ENCODE data around the gene TAPBP. TPM values are rescaled to one million over a fixed set of nuclear protein-coding genes. Genes with fewer than 3 reads are reported as not detected.
A peak's percentile ranks its signal among the peaks of the same experiment; 100 is the strongest.

TAPBP gene
- total and polyA plus RNA-seq, 9 of the 15 experiments (the other 6 are each of a cell fraction or from before 2014, with no cell fraction given), result 5.6 to 74.0 (median 22.3) TPM

- peak; percentile 81 for TF ChIP-seq NEUROD1 (IDR thresholded peaks at IDR 0.05; ENCODE audit: borderline replicate concordance, low read depth, low read length, partially characterized antibody)
- TF ChIP-seq EP400 (IDR thresholded peaks at IDR 0.05), result peak; percentile 64; the same call in 1 of the 2 replicates
- TF ChIP-seq STAT5A (IDR thresholded peaks at IDR 0.05; ENCODE audit: borderline replicate concordance, low read length), result no peak
- peak; percentile 69; the same call in 1 of the 2 replicates for TF ChIP-seq STAT6 (CRISPR knock-in tag; IDR thresholded peaks at IDR 0.05)
- peak; percentile 62 for TF ChIP-seq RBFOX2 (IDR thresholded peaks at IDR 0.05; ENCODE audit: low read depth, low read length)
- no peak for TF ChIP-seq TCF7 (IDR thresholded peaks at IDR 0.05; ENCODE audit: borderline replicate concordance)
- peak; percentile 89 for TF ChIP-seq EGR1 (conservative IDR thresholded peaks at IDR 0.05)
- TF ChIP-seq ATF7 (IDR thresholded peaks at IDR 0.05), result peak; percentile 83
- peak; percentile 42; the same call in 1 of the 2 replicates for TF ChIP-seq DNMT1 (IDR thresholded peaks at IDR 0.05)
- 0 out of 2 replicates have a peak, but pooled peaks have one; percentile 29 for TF ChIP-seq ZBTB17 (CRISPR knock-in tag; IDR thresholded peaks at IDR 0.05)
- TF ChIP-seq, protein P1, sequence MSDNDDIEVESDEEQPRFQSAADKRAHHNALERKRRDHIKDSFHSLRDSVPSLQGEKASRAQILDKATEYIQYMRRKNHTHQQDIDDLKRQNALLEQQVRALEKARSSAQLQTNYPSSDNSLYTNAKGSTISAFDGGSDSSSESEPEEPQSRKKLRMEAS (CRISPR knock-in tag; IDR thresholded peaks at IDR 0.05), result 0 out of 2 replicates have a peak, but pooled peaks have one; percentile 19
- TF ChIP-seq SMARCA4 (IDR thresholded peaks at IDR 0.05), result peak; percentile 76
- TF ChIP-seq ZBTB7A (IDR thresholded peaks at IDR 0.05; ENCODE audit: borderline replicate concordance, control insufficient read depth, low read depth, low read length), result peak; percentile 86; the same call in 1 of the 2 replicates
- 0 out of 2 replicates have a peak, but pooled peaks have one; percentile 77 for TF ChIP-seq ERF (CRISPR knock-in tag; IDR thresholded peaks at IDR 0.05)
- TF ChIP-seq ARID1B (IDR thresholded peaks at IDR 0.05), result peak; percentile 60
- TF ChIP-seq SMARCE1 (IDR thresholded peaks at IDR 0.05), result peak; percentile 83
- 0 out of 2 replicates have a peak, but pooled peaks have one; percentile 41 for TF ChIP-seq LARP7 (IDR thresholded peaks at IDR 0.05)
- TF ChIP-seq JUN (IDR thresholded peaks at IDR 0.05; ENCODE audit: borderline replicate concordance, low read depth, low read length), result no peak
- TF ChIP-seq JUN (CRISPR knock-in tag; IDR thresholded peaks at IDR 0.05; ENCODE audit: borderline replicate concordance), result 0 out of 2 replicates have a peak, but pooled peaks have one; percentile 9
- no peak for TF ChIP-seq MTA2 (IDR thresholded peaks at IDR 0.05; ENCODE audit: low read depth)
- peak; percentile 79; the same call in 1 of the 2 replicates for TF ChIP-seq SMARCA5 (IDR thresholded peaks at IDR 0.05)
- peak; percentile 37 to 55; a peak in 3 of 4 replicates for TF ChIP-seq FOXK2 (conservative IDR thresholded peaks at IDR 0.05 in 1 of 2, IDR thresholded peaks at IDR 0.05 in 1 of 2; ENCODE audit: low read depth in 2 of 2)
- TF ChIP-seq, protein P2, sequence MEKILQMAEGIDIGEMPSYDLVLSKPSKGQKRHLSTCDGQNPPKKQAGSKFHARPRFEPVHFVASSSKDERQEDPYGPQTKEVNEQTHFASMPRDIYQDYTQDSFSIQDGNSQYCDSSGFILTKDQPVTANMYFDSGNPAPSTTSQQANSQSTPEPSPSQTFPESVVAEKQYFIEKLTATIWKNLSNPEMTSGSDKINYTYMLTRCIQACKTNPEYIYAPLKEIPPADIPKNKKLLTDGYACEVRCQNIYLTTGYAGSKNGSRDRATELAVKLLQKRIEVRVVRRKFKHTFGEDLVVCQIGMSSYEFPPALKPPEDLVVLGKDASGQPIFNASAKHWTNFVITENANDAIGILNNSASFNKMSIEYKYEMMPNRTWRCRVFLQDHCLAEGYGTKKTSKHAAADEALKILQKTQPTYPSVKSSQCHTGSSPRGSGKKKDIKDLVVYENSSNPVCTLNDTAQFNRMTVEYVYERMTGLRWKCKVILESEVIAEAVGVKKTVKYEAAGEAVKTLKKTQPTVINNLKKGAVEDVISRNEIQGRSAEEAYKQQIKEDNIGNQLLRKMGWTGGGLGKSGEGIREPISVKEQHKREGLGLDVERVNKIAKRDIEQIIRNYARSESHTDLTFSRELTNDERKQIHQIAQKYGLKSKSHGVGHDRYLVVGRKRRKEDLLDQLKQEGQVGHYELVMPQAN (IDR thresholded peaks at IDR 0.05; ENCODE audit: borderline replicate concordance), result peak; percentile 52; the same call in 1 of the 2 replicates
- peak; percentile 25; the same call in 1 of the 2 replicates for TF ChIP-seq ESRRA (IDR thresholded peaks at IDR 0.05; ENCODE audit: borderline replicate concordance, low read depth)
Measured at GRCh38 chr6:33317669-33318425, 4.0 kb upstream of the TAPBP start, which contains the start of gene ZBTB22 (continued).

Measured in K562 (cell line).